Activated CD4-positive, alpha-beta T cell treated with anti-CD3 and anti-CD28 coated beads for 48 hours (primary cell): ENCODE data around the gene SP7.
A peak's percentile ranks its signal among the peaks of the same experiment; 100 is the strongest.
"Not testable (repeated sequence)": the region's sequence is repeated elsewhere in the genome, so short reads cannot be mapped to it uniquely, and the experiment has no call there.

Source experiments
- DNase-seq: peaks from one replicate; pipeline ENCODE4 v3.0.0-alpha.2; 2020

SP7 gene

DNA sequence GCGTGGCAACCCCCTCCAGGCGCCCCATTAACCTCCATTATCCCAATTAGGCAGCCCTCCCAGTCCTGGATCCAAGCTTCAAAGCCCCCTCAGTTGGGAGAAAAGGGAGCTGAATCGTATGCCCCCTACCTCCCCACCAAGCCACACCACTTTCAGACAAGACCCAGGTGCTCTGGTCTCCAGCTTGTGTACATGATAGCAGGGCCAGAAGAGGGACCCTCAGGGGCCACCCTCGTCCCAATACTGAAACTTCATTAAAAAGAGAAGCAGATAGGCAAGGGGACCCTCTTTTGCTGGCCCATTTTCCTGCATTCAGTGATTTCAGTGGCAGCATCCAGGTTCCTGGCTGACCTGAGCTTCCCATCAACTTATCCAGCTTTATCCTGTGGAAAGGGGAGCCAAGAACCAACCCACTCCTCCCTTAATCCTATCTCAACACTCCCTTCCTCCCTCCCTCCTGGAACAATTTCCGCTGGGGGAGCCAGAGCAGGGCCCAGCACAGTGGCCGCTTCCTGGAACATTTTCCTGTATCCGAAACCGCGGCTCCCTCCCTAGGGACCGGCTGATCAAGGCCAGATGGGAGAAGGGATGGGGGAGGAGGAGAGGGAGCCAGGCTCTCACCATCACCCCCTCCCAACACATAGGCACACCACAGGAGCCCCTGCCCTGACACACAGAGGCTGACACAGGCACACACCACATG lies 9.5 kb upstream of the SP7 start:
- DNase-seq, result no peak

DNA sequence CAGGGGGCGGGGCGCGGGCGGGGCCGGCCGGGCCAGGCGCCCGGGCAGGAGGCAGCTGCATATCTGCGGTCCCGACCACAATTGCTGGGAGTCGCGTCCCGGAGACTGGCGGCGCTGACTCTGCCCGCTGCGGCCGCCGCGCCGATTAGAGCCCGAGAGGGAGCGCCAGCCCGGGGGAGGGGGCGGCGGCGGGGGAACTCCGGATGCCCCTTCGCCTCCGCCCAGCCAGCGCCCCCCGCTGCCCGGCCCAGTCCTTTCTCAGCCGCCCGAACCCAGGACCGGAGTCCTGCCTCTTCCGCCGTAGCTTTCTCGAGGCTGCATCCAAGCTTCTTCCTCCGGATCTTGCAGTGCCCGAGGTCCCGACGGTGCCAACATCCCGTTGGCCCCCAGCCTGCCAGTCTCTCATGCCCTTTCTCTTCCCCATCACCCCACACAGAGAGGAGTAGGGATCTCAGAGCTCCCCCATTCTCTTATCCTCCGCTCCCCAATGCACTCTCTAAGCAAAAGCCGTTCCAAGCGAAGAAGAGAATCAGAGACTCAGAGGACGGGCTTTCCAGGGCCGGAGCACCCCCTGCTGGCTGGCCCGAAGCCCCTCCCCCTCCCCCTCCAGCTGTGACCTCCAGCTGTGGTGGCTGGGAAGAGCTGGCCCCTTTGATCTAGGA lies 8.8 kb upstream of the SP7 start:
- DNase-seq, result peak; percentile 79

GRCh38 chr12:53344487-53344823 lies 8.3 kb upstream of the SP7 start:
- DNase-seq, result no peak

DNA sequence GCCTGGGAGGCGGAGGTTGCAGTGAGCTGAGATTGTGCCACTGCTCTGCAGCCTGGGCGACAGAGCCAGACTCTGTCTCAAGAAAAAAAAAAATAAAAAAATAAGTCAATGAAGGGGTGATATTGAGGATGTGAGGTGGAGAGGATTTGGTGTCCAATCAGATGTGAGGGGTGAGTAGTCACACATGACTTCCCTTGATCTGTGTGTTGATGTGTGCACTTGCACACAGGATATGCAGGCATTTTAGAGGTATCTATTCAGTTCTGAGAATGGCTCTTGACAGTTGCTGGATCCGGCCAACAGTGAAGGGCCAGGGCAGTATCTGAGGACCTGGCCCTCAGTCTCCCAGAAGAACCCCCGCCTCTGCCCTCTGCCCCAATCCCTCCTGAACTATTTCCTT lies 7.8 kb upstream of the SP7 start:
- no peak for DNase-seq

GRCh38 chr12:53343449-53343848 lies 7.3 kb upstream of the SP7 start:
- no peak for DNase-seq

DNA sequence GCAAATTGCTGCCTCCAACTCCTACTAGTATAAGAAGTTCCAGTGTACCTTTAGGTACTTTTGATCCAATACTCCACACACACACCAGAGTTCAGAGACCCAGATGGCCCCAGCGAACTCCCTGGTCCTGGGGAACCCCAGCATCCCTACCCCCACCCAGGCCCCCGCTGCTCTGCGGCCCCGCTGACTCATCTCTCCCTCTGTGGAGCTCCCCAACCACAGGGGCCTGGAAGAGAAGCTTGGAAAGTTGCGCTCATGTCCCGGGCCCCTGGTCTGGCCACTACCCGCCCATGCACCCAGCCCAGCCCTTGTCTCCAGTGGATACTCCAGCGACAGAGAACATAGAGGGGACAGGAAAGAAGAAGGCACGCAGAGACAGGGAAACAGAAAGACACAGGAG lies 4.2 kb upstream of the SP7 start:
- peak; percentile 13 for DNase-seq

DNA sequence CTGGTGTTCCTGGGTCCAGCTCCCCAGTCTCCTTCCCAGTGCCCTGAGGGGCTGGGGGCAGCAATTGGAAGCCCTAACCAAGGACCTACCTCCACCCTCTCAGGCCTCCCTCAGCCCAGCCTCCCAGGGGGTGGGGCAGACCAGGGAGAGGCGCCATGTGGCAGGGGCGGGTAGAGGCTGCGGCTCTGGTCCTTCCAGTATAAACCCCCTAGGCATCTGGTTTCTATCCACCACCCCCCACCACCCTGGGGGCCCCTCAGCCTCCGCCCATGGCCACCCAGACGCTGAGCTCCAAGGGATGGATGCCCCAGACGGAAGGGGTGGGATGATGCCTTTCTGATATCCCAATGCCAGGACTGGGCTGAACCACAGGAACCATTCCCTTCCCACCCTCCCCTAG lies 2.8 kb upstream of the SP7 start:
- DNase-seq, result no peak

DNA sequence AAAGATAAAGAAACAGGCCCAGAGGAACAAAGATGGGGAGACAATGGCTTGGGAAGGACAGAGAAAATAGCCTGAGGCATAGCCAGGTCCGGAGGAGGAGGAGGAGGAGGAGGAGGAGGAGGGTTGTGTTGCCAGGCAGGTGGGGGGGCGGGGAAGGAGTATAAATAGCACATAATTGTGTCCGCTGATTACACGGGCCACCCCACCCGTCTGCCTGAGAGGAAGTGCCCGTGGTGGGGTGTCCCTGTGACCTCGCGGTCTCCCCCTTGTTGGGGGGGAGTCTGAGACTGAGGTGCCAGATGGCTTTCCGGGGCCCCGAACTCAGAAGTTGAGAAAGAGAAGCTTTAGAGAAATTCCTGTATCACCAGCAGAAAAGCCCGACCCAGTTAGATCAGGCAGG lies 1.9 kb upstream of the SP7 start:
- no peak for DNase-seq

GRCh38 chr12:53334822-53335221 lies 1.3 kb downstream of the SP7 start:
- no peak for DNase-seq

DNA sequence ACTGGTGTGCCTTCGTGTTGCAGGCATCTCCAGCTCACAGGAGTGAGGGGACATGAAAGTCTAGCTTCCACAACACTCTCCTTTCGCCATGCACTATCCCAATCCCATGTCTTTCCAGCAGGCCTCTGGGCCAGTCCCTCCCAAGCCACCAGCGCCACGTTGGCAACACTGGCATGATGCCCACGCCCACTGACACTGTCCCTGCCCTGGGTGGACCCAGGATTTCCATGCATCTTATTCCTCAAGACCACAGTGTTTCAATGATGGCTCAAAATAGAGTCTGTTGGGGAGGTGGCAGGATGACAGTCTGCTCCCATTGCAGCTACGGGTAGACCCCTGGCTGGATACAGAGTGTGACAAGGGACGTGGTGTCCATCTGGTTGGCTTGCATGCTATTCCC lies 2.3 kb downstream of the SP7 start:
- no peak for DNase-seq

DNA sequence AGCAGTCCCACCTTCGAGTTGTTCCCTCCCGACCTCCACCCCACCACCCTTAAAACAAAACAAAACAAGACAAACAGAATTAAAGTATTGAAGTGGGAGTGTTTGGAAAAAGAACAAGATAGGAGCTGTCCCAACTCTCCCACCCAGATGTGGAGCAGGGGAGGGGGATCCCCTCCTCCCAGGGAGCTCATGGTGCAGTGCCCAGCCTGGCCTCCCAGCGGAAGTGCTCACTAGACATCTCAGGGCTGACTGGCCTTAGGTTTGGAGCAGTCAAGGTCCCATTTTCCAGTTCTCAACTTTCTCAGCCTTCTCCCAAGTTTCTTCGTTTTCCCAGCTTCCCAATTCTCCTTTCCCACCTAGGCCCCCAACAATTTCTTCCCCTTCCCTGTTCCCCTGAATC lies 2.9 kb downstream of the SP7 start:
- DNase-seq, result no peak

DNA sequence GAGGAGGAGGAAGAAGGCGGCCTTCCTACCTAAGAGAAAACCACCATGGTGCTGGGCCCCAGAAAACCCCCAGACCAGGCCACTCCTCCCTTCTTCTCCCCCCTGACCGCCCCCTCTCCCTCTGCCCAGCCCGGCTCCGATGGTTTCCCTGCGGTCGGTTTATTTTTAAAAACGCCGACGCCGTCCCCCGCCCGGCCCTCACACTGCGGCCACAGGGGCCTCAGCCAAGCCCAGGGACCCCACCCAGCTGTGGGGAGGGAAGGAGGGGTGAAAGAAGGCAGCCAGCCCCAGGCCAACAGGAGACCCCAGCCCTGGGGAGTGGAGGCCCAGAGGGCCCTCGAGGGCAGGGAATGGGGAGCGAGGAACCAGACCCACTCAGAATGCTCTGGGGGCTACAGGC lies 3.4 kb downstream of the SP7 start:
- no peak for DNase-seq

DNA sequence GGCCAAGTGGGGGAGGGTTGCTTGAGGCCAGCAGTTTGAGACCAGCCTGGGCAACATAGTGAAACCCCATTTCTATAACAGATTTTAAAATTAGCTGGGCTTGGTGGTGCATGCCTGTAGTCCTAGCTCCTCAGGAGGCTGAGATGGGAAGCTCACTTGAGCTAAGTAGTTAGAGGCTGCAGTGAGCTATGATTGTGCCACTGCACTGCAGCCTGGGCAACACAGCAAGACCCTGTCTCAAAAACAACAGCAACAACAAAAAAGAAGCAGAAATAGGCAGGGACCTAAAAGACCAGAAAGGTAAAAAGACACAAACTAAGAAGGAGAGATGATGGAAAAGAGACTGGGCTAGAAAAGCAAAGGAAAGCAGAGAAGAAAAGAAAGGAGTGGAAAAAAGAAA lies 3.8 kb downstream of the SP7 start:
- DNase-seq, result not testable (repeated sequence)

DNA sequence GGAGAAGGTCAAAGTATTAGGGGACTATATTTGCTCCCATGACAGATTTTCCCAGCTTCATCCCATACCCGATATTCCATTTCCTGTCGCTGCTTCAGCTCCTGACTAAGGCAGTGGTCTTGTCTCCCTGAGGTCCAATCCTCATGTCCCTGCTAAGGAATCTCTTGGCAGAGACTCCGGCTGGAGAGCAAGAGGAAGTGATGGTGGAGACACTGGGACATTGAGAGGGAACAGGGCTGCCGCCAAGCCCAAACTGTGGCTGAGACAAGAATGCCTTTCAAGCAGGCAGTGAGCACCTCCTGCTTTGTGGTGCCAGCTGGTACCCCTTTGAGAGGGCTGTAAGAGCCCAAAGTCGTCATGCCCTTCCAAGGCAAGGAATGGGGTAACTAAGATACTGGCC lies 5.5 kb downstream of the SP7 start:
- DNase-seq, result no peak

- DNase-seq, result peak; percentile 43
Measured at GRCh38 chr12:53328043-53328435, 8.1 kb downstream of the SP7 start.

DNA sequence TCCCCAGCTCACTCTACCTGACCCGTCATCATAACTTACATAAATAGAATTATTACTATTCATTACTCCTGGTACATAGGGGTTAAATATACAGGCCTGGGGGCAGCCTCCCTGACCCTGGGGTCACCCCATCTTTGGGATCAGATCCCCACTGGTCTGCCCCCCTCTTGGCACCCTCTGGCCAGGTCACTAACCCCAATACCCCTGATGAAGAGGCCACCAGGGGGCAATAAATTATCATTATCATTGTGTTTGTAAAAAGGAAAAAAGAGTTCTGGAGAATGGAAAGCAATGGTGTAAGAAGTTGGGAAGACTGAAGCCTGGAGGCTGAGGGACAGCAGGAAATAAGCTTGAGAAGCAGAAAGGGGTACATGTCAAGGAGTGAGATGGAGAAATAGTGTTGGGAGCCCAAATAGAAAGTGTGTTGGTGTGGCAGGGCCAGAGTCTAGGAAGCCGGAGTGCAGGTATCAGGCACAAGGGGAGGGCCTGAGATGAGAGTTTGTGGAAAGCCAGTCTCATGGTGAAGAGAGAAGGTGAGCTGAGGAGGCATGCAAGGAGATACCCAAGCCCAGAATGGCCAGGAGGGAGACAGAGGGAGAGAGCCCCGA lies 8.6 kb downstream of the SP7 start:
- DNase-seq, result no peak

DNA sequence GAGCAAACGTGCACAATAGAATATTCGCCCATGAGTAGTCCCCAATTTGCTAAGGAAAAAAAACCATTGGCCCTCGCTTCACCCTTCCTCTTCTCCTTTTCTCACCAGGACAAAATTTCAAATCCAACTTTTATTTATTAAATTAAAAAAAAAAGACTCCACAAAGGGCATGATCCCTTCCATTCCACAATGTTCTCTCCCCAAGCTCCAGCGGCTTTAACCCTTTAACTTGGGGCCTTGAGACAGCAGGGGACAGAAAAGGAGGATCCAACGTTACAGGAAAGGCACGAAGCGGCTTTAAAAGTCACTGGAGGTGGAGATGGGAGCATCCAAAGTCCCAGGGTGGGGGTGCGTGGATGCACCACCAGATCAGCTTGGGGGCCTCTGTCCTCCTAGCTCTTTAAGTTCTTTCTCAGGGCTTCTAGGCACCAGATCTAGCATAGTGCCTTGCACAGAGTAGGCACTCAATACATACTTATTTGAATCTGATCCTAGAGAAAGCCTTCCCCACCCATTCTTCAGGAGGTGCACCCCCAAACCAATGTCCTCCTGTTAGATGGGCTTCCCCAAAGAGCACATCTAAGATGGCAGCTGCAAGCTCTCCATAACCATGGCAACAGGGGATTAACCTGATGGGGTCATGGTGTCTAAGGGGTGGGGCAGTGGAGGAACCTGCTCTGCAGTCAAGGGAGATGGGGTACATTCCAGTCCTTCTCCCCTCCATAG lies 9.5 kb downstream of the SP7 start:
- DNase-seq, result no peak

DNA sequence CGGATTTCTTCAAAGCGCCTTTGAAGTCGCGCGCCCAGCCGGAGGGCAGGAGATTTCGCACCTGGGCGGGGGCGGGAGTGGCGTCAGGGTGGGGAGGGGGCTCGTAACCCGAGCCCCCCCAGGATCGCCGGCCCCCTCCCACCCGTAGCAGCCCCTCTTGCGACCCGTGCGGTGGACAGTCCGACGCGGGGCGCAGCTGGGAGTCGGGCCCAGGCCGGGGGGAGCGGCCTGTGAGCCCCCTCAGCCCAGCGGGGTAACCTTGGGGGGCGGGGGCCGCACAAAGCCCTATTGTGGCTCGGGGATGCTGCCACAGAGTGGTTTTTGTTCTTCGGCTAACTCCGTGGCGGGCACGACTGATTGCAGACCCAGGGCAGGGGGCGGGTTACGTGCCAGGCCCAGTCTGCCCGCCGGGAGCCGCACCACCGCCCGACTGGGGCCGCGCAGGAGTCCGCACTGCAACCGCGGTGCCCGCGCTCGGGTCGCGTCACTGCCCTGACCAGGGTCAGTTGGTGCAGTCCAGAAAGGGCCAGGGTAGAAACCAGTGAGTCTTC lies 10.6 kb downstream of the SP7 start:
- DNase-seq, result peak; percentile 46

DNA sequence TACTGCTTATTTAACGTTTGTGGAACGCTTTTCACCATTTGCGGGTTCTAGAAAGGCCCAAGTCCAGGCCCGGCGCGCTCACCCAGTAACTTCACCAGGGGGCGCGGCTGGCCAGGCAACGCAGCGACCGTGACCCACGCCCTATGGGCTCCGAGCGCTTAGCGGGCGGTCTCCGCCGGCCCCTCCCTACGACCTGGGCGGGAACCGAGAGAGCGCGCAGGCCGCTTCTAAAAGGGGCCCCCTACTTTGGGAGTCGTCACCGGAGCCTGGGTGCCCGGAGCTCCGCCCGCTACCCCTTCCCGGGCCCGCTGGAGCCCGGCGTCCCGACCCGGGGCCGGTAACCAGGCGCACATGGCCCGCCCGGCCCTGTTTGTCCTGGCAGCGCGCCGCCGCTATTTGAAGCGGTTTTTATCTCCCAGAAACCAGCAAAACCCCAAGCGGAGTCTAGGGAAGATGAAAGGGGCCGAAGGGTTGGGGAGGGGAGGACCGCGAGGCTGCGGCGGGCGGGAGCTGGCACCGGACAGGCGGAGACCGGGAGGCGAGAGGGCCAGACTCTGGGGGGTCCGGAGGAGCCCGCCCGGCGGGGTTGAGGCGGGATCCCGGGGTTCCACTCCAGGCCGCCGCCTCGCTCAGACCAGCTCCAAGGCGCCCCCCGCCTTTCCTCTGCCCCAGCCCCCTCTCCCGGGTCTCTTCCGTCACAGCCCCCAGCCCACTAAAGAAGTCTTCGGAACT lies 11.2 kb downstream of the SP7 start:
- peak; percentile 92 for DNase-seq

DNA sequence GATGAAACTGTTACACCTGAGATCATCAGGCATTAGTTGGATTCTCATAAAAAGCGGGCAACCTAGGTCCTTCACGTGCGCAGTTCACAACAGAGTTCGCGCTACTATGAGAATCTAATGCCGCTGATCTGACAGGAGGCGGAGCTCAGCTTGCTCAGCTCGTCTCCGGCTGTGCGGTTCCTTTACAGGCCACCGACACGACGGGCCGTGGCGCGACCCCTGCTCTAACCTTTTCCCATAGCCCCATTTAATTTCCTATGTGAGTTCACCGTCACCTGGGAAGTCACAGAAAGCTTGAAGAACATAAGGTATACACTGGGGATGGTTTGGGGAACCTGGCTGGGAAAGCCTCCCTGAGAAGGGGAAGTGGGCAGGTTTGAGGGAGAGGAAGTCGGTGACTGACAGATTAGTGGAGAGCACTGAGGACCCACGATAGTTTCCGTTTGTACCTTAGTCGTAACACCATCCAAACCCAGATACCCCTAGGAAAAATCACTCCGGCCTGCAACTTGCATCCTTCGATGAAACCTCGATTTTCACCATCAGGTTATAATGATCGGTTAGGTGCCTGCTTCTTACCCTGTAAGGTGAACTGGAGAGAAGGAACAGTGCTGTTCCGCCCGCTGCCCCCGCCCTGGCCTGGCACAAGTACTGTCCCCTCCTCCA lies 11.9 kb downstream of the SP7 start:
- DNase-seq, result peak; percentile 71

DNA sequence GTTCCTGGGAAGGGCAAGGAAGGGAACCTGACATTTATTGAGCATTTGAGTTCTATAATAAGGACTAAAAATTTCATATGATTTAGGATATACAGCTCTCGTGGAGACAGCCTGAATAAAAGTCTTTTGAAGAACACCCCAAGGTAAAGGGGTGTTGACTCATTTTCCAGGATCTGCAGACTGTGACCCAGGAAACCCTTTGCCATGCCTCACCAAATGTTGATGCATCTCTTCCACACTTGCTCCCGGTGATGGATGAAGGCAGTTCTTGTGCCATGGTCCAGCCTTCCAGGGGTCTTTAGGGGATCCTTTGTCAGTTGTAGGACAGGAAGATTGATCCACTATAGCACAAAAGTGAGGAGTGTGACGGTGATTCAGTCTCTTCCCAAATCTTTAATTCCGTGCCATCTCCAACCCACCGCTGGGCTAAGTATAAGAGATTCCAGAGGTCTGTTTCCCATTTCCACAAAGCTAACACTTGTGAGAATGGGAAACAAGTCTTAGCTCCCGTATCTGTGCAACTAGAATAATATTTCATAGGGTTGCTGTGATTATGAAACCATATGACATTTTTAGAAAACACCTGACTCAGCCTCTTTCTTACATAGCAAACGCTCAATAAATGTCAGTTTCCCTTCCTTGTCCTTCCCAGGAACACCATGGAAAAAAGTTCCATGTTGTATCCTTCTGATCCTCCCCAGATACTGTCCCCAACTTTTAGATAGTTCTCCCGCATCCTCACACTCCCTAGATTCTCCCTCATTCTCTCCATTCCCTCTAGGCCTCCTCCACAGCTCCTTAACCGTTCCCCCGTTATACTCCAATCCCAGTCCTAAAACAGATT lies 15.6 kb downstream of the SP7 start:
- no peak for DNase-seq
